K562 (cell line): ENCODE data around the gene EGLN1. TPM values are rescaled to one million over a fixed set of nuclear protein-coding genes. Genes with fewer than 3 reads are reported as not detected.

ENCODE experiments used
- ADNP ChIP-seq: fragments of 200-800 bp; sonication (Bioruptor generic); IDR thresholded peaks from 2 replicates; pipeline ENCODE4 v1.6.1; 2016; ENCODE audit warnings: missing genetic modification characterization, missing compliant biosample characterization
- BRF2 ChIP-seq: IDR thresholded peaks from 3 replicates; pipeline ENCODE4 v1.6.1; 2011; ENCODE audit warnings: borderline replicate concordance, mild to moderate bottlenecking; ENCODE audit not compliant: insufficient read length, insufficient read depth
- ERF ChIP-seq: fragments of 450-650 bp; formaldehyde crosslinking; IDR thresholded peaks from 2 replicates; pipeline ENCODE4 v1.4.0; 2020; ENCODE audit warnings: mild to moderate bottlenecking, mixed read lengths
- FOXJ2 ChIP-seq: fragments of 200-800 bp; sonication (Bioruptor generic); IDR thresholded peaks from 2 replicates; pipeline ENCODE4 v1.6.1; 2016; ENCODE audit warnings: missing genetic modification characterization, missing compliant biosample characterization
- FOXM1 ChIP-seq, 2 experiments: fragments of 450-650 bp in 1 of 2; sonication (generic) in 1 of 2; formaldehyde crosslinking in 1 of 2; IDR thresholded peaks; 2 replicates each; pipeline versions ENCODE4 v1.6.1 to v1.9.0; 2017 to 2022; ENCODE audit warnings: low read depth in 2 of 2, mild to moderate bottlenecking in 2 of 2, missing genetic modification reagents in 1 of 2, moderate library complexity in 1 of 2
- IRF1 ChIP-seq: sonication (generic); formaldehyde crosslinking; IDR thresholded peaks from 2 replicates; pipeline ENCODE4 v1.8.0; 2022; ENCODE audit warnings: missing genetic modification reagents, mild to moderate bottlenecking, borderline replicate concordance
- MIER1 ChIP-seq: fragments of 450-650 bp; IDR thresholded peaks from 2 replicates; pipeline ENCODE4 v1.6.1; 2016; ENCODE audit warnings: antibody characterized with exemption, mild to moderate bottlenecking, low read depth
- NFIX ChIP-seq: fragments of 250-450 bp; sonication (Bioruptor Pico); IDR thresholded peaks from 2 replicates; pipeline ENCODE4 v1.4.0; 2020; ENCODE audit warnings: low read depth, mild to moderate bottlenecking, moderate library complexity
- PHTF2 ChIP-seq: fragments of 250-450 bp; sonication (Bioruptor Pico); IDR thresholded peaks from 2 replicates; pipeline ENCODE4 v1.5.0; 2021; ENCODE audit warnings: mild to moderate bottlenecking
- RUNX1 ChIP-seq: sonication (generic); IDR thresholded peaks from 2 replicates; pipeline ENCODE4 v1.6.1; 2016; ENCODE audit warnings: antibody characterized with exemption, low read depth
- SMC3 ChIP-seq: conservative IDR thresholded peaks from 2 replicates; pipeline ENCODE4 v1.6.1; 2011; ENCODE audit warnings: low read depth, low read length, improper control_type of control experiment; ENCODE audit not compliant: insufficient read depth
- TRIM25 ChIP-seq: fragments of 450-650 bp; IDR thresholded peaks from 2 replicates; pipeline ENCODE4 v1.7.0; 2016; ENCODE audit warnings: borderline replicate concordance
- ZBTB1 ChIP-seq: sonication (generic); formaldehyde crosslinking; IDR thresholded peaks from 2 replicates; pipeline ENCODE4 v1.8.1; 2023; ENCODE audit warnings: missing genetic modification reagents, low read depth, mild to moderate bottlenecking, borderline replicate concordance
- ZFX ChIP-seq: sonication (generic); formaldehyde crosslinking; IDR thresholded peaks from 2 replicates; pipeline ENCODE4 v1.8.0; 2022; ENCODE audit warnings: mild to moderate bottlenecking, missing genetic modification reagents, moderate library complexity
- ZHX1 ChIP-seq: fragments of 150-350 bp; conservative IDR thresholded peaks from 2 replicates; pipeline ENCODE4 v1.6.1; 2014; ENCODE audit warnings: low read length
- ZNF146 ChIP-seq: IDR thresholded peaks from one replicate; pipeline ENCODE4 v1.6.1; 2018; ENCODE audit warnings: missing compliant biosample characterization; ENCODE audit not compliant: unreplicated experiment
- ZNF217 ChIP-seq: sonication (generic); formaldehyde crosslinking; IDR thresholded peaks from 2 replicates; pipeline ENCODE4 v1.8.0; 2022; ENCODE audit warnings: mild to moderate bottlenecking, missing genetic modification reagents
- ZNF639 ChIP-seq, 2 experiments: fragments of 200-800 bp in 1 of 2; sonication (Bioruptor generic) in 1 of 2; sonication (generic) in 1 of 2; formaldehyde crosslinking in 1 of 2; IDR thresholded peaks in 1 of 2; conservative IDR thresholded peaks in 1 of 2; 2 replicates each; pipeline versions ENCODE4 v1.5.0 to v1.6.1; 2016 to 2020; ENCODE audit warnings: missing compliant biosample characterization in 1 of 2, missing genetic modification characterization in 1 of 2, missing genetic modification reagents in 1 of 2
- ZNF644 ChIP-seq: fragments of 200-800 bp; sonication (Bioruptor generic); IDR thresholded peaks from 2 replicates; pipeline ENCODE4 v1.6.1; 2016; ENCODE audit warnings: low read depth, missing genetic modification characterization, missing compliant biosample characterization
- polyA plus RNA-seq, 8 experiments: library from polyadenylated mRNA; depleted of rRNA in 4 of 8; stranded (reverse) in 5 of 8; unstranded in 3 of 8; fragments of >200 nt; fragmentation: Nextera tagmentation in 2 of 8; fragmentation: Illumina TruSeq in 1 of 8; extraction: Ambion mirVana in 2 of 8; extraction: Trizol in 1 of 8; gene quantifications; 2 replicates each; pipeline versions ENCODE4 v1.2.1 to v1.2.3, GENCODE V29; 2011 to 2014; ENCODE audit warnings: inconsistent platforms in 1 of 8, missing spikeins in 1 of 8
- total RNA-seq, 7 experiments: library from RNA; depleted of rRNA in 6 of 7; stranded (reverse); fragments of >200 nt in 6 of 7; fragmentation: Illumina TruSeq in 2 of 7; extraction: Trizol in 2 of 7; gene quantifications; 2 replicates each; pipeline versions ENCODE4 v1.2.1 to v1.2.3, GENCODE V29; 2011 to 2021; ENCODE audit warnings: low replicate concordance in 1 of 7

Gene EGLN1
- total and polyA plus RNA-seq, 9 of the 15 experiments (the other 6 are each of a cell fraction or from before 2014, with no cell fraction given): 5.2 to 54.3 (median 24.6) TPM

- TF ChIP-seq ZHX1 (no peak), ZNF146 (peak; percentile 35), IRF1 (no peak), FOXM1 (IDR thresholded peaks at IDR 0.05; ENCODE audit: low read depth) (no peak), FOXM1 (CRISPR knock-in tag; IDR thresholded peaks at IDR 0.05; ENCODE audit: low read depth) (peak; percentile 72; the same call in 1 of the 2 replicates), ZNF217 (CRISPR knock-in tag) (no peak), ZNF644 (tag) (no peak), ZFX (CRISPR knock-in tag) (peak; percentile 48), ZNF639 (CRISPR knock-in tag; conservative IDR thresholded peaks at IDR 0.05 in 1 of 2, IDR thresholded peaks at IDR 0.05 in 1 of 2) (no peak), PHTF2 (CRISPR knock-in tag) (no peak), NFIX (no peak), MIER1 (no peak), SMC3 (no peak), ZBTB1 (peak; percentile 28; the same call in 1 of the 2 replicates), ADNP (tag) (no peak), TRIM25 (no peak), ERF (no peak), RUNX1 (peak; percentile 23; the same call in 1 of the 2 replicates), BRF2 (no peak), FOXJ2 (no peak)
These were observed 1.0 kb downstream of the EGLN1 start (continued) for GRCh38 chr1:231420959-231421545.
